Stimulated activated CD8-positive, alpha-beta memory T cell treated with anti-CD3 and anti-CD28 coated beads, Interleukin-7, amount 100 ng/mL, for 1 hour (primary cell): Measurements from ENCODE around the gene CDH23.

Experiments
- DNase-seq, 2 donors: peaks; one replicate each; pipeline ENCODE4 v3.0.0-alpha.2; 2020; ENCODE audit warnings: low read depth in 2 of 2

Gene CDH23

GRCh38 chr10:71687077-71687476 lies 290.4 kb downstream of the CDH23 start:
- no peak for DNase-seq

- no peak for DNase-seq
Observed at GRCh38 chr10:71687480-71687879, 290.8 kb downstream of the CDH23 start.

- no peak for DNase-seq
Observed at GRCh38 chr10:71688256-71688655, 291.5 kb downstream of the CDH23 start.

- no peak for DNase-seq
Observed at GRCh38 chr10:71690094-71690720, 293.5 kb downstream of the CDH23 start.

GRCh38 chr10:71691405-71691804 lies 294.7 kb downstream of the CDH23 start:
- DNase-seq = no peak

GRCh38 chr10:71692598-71693306 lies 296.0 kb downstream of the CDH23 start:
- DNase-seq = no peak

GRCh38 chr10:71693377-71693776 lies 296.7 kb downstream of the CDH23 start:
- DNase-seq = no peak

GRCh38 chr10:71694039-71694501 lies 297.4 kb downstream of the CDH23 start:
- DNase-seq = no peak

GRCh38 chr10:71694567-71694968 lies 297.8 kb downstream of the CDH23 start:
- DNase-seq = no peak

- no peak for DNase-seq
Observed at GRCh38 chr10:71695502-71696476, 299.1 kb downstream of the CDH23 start.

GRCh38 chr10:71696628-71697326 lies 300.1 kb downstream of the CDH23 start:
- DNase-seq = peak; percentile 39 to 40

GRCh38 chr10:71697938-71698709 lies 301.4 kb downstream of the CDH23 start:
- DNase-seq = peak; percentile 12 to 15

GRCh38 chr10:71698737-71699136 lies 302.0 kb downstream of the CDH23 start:
- DNase-seq = no peak

- no peak for DNase-seq
Observed at GRCh38 chr10:71700731-71701368, 304.1 kb downstream of the CDH23 start.

- DNase-seq = no peak
Observed at GRCh38 chr10:71701496-71702132, 304.9 kb downstream of the CDH23 start.

- no peak for DNase-seq
Observed at GRCh38 chr10:71703577-71703976, 306.9 kb downstream of the CDH23 start.

GRCh38 chr10:71704816-71705215 lies 308.1 kb downstream of the CDH23 start:
- no peak for DNase-seq

- DNase-seq = no peak
Observed at GRCh38 chr10:71705582-71705981, 308.9 kb downstream of the CDH23 start.

GRCh38 chr10:71706216-71707121 lies 309.7 kb downstream of the CDH23 start:
- DNase-seq = no peak
